ENCODE measurements around the gene ATP8A2. TPM values are rescaled to one million over a fixed set of nuclear protein-coding genes. Genes with fewer than 3 reads are reported as not detected.

Gene ATP8A2
- total and polyA plus RNA-seq, 9 of the 15 experiments (the other 6 are each of a cell fraction or from before 2014, with no cell fraction given): under 0.01 to 0.33 (median 0.06) TPM; not detected in 4

DNA sequence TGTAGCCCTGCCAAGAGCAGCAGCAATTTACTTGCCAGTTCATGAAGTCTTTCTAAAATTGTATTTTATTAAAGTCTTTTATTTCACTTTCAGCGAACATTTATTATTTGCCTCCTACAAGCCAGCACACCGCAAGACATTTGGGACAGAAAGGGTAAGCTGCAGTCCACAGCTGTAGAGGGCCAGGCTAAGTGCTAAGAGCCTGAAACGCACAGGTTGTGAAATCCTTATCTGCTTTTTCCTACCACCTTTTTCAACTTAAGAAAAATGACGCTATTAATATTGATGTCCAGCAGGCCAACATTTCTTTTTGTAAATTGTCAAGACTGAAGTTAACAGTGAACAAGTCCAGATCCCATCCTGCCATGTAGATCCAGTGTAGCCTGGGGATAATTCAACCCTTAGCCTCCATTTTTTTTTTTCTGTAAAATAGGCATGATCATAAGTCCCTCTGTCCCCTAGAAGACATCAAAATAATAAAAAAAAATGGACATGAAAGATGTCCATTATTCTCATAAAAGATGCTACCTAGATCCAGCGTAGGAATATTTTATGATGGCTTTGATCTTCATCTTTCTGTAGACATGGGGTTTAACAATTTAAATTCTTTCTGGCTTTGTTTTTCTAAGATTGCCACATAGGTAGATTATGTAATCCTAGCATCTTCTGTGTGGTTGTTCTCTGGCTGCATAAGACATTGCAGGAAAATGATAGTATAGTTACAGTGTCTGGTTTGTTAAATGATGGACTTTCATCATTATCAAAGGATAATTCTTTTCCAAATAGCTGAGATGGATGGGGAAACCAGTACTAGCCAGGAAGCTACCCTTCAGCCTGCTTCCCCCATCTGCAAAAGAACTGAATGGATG lies 551.7 kb downstream of the ATP8A2 start (continued):
- TF ChIP-seq, protein P1, sequence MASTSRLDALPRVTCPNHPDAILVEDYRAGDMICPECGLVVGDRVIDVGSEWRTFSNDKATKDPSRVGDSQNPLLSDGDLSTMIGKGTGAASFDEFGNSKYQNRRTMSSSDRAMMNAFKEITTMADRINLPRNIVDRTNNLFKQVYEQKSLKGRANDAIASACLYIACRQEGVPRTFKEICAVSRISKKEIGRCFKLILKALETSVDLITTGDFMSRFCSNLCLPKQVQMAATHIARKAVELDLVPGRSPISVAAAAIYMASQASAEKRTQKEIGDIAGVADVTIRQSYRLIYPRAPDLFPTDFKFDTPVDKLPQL (IDR thresholded peaks at IDR 0.05; ENCODE audit: extremely low read depth, insufficient read length): no peak
- TF ChIP-seq STAT5B (CRISPR knock-in tag; IDR thresholded peaks at IDR 0.05) (no peak), KDM1A (IDR thresholded peaks at IDR 0.05) (no peak), MAZ (CRISPR knock-in tag; conservative IDR thresholded peaks at IDR 0.05 in 1 of 2, IDR thresholded peaks at IDR 0.05 in 1 of 2) (no peak)

DNA sequence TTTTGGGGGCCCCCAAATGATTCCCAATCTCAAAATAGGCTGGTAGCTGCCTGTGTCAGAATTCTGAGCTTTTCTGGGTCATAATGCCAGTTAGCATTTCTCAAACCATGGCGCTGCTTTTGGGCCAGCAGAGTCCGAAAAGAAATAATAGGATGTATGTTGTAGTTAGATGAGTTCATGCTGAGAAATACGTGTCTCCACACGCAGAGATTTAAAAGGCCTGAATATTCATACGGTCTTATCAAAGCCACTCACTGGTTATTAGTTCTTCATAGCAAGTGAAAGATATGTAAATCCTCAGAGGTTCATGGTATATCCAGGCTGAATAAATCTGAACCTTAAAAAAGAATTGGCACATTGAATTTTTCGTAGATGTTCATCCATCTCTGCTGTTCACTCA lies 555.6 kb downstream of the ATP8A2 start:
- BruUV-seq (replicated peaks): no TSS peak
- H2AFZ ChIP-seq (ENCODE audit: low read depth, low read length): no peak overlapping the region
- ATAC-seq (no peak), FAIRE-seq (no peak), DNase-seq (ENCODE audit: extremely low read depth in 1 of 4, low spot score in 3 of 4) (no peak)
- CTCF ChIA-PET (ENCODE audit: low intra/inter-chr PET ratio): no interaction called here
- no peak overlapping the region for H3K9ac ChIP-seq (ENCODE audit: insufficient read depth in 1 of 2, low read depth in 2 of 2, low read length in 2 of 2)
- TF ChIP-seq ZNF263 (CRISPR knock-in tag; IDR thresholded peaks at IDR 0.05; ENCODE audit: borderline replicate concordance) (no peak), TEAD4 (IDR thresholded peaks at IDR 0.05; ENCODE audit: low read length) (no peak), TEAD4 (CRISPR knock-in tag; IDR thresholded peaks at IDR 0.05; ENCODE audit: borderline replicate concordance) (no peak), MXI1 (IDR thresholded peaks at IDR 0.05; ENCODE audit: low read depth, low read length) (no peak), SREBF2 (CRISPR knock-in tag; IDR thresholded peaks at IDR 0.05) (no peak), JUNB (CRISPR knock-in tag; conservative IDR thresholded peaks at IDR 0.05) (no peak), MBD2 (IDR thresholded peaks at IDR 0.05; ENCODE audit: borderline replicate concordance, low read depth) (no peak), ZNF274 (IDR thresholded peaks at IDR 0.05; ENCODE audit: borderline replicate concordance, low read depth, low read length) (no peak)
- no peak overlapping the region for H3K4me3 ChIP-seq
- no peaks in the 10 kb centered on the region for H3K9me3 ChIP-seq (replicated peaks; ENCODE audit: control insufficient read depth, insufficient read depth, low read depth, low read length)
- 2% methylated on average over 6 of the region's 6 CpGs for WGBS (ENCODE audit: insufficient coverage, low coverage, missing lambda C conversion rate)
- POLR2A ChIA-PET: interaction anchor here (0.6 kb wide), 1 partner anchor 82 kb away, joined by 3 read pairs; no protein-coding TSS in a partner anchor
- no peaks in the 10 kb centered on the region for H4K20me1 ChIP-seq (replicated peaks; ENCODE audit: control insufficient read depth, insufficient read depth, low read length)
- H3K27ac ChIP-seq (ENCODE audit: extremely low read depth, low read depth, low read length): no peak overlapping the region
- no peak overlapping the region for H3K4me2 ChIP-seq (ENCODE audit: insufficient read depth, low read length)
- in situ Hi-C loops (cut with MboI) (no loop called here), intact Hi-C loops (cut with micrococcal nuclease) (no loop called here)
- H3K4me1 ChIP-seq (replicated peaks in 1 of 2; ENCODE audit: control insufficient read depth in 2 of 2, insufficient read depth in 2 of 2, low read length in 2 of 2): no peaks in the 10 kb centered on the region
- peaks cover 0 to 7% of the 10 kb centered on the region in 2 experiments; a peak in 1 of 5 replicates for H3K27me3 ChIP-seq (ENCODE audit: control insufficient read depth in 2 of 2, insufficient read depth in 2 of 2, low read length in 2 of 2)
- H3K79me2 ChIP-seq (ENCODE audit: control insufficient read depth, insufficient read depth, low read length): no peaks in the 10 kb centered on the region
- H3K9me1 ChIP-seq (ENCODE audit: control insufficient read depth, insufficient read depth, low read length): no peaks in the 10 kb centered on the region
- no peaks in the 10 kb centered on the region for H3K36me3 ChIP-seq (ENCODE audit: control insufficient read depth, insufficient read depth, low read length)

Data from K562 (cell line).